GM15510 (cell line): ENCODE measurements around the gene TNNI2.

ENCODE experiments used
- POLR2A ChIP-seq: IDR thresholded peaks from 3 replicates; pipeline ENCODE4 v1.6.1; 2011; ENCODE audit warnings: borderline replicate concordance; ENCODE audit not compliant: insufficient read length; ENCODE audit errors: extremely low read depth

TNNI2 gene

DNA sequence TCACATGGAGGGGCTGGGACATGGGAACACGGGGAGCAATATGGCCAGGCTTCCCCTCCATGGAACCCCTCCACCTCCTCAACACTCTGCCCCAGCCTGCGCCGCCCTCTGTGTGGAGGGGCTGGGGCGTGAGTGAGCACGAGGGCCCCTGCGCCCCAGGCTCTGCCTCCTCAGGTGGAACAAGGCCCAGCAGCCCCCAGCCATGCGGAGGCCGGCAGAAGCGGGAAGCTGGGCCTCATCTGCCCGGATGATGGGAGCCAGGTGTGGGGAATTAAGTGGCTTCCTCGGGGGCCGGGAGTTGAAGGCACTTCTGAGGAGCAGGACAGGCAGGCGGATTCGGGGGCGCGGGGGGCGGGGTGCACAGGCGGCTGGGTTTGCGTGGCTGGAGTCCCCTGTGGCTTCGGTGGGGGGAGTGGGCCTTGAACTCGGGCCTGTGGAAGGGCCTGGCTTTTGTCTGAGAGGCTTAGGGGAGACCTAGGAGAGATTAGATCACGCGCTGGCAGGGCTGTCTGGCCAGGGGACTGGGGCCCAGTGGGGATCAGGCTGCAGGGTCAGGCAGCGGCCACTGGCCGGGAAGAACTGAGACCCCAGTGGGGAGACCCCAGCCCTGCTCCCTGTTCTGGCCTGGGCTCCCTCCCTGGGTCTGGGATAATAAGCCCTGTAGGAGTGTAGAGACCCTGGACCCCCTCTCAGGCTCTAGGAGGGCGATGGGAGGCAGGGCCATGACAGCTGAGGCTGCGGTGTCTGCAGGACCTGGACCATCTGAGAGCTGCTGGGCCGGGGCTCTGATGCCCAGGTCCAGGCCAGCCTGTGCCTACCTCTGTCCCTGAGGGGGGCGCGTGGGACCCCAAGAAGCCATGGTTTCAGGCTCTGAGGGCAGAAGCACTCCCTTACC, 39.6 kb downstream of the TNNI2 start:
- no peak for TF ChIP-seq POLR2A

DNA sequence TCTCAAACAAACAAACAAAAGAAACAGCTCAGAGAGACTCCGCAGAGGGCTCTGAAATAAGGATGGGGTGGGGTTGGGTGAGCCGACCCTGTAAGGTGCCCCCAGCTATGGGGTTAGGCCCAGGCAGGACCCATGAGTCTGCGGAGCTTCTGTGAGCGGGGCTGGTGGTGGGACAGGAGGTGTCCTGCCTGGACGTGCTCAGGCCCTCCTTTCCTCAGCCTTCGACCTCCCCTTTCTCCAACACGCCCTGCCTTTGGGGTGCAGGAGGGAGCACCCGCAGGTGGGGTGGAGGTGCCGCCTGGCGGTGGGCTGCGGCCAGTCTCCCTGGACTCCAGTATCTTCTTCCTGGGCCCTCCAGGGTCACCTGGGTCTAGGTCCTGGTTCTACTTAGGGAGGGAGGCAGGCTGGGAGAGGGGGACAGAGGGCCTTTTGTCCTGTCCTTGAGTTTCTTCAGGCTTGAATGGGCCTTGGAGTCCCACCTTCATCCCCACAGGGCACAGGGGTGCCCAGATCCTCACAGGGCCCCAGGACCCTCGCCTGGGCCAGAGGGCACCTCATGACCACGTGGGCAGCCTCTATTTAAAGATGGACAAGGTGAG, 40.7 kb downstream of the TNNI2 start:
- no peak for TF ChIP-seq POLR2A

DNA sequence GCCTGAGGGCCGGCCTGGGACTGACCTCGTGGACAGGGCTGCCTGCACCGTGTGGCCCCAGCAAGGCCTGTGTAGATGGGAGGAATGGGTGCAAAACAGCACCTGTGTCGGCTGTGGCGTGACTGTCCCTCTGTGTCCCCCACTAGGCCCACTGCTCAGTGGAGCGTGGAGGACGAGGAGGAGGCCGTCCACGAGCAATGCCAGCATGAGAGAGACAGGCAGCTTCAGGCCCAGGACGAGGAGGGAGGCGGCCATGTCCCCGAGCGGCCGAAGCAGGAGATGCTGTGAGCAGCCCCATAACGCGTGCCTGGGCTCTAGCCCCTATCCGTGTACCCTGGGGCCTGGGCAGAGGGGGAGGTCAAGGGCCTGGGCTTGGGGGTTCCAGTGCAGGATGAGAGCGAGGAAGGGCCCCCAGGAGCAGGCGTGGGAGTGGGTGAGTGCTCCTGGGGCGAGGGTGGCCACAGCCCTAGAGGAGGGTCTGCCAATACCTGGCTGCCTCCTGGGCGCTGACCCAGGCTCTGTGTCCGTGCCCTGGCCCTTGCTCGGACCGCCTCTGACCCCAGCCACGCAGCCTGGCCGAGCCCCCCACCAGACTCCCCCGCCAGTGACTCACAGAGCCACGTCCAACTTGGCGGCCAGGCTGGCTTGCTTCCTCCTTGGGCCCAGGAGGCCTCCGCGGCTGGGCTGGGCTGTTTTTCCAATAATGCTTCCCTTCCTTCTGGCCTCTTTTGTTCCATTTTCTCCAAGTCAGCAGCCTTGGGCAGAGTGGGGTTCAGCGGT, 41.4 kb downstream of the TNNI2 start:
- no peak for TF ChIP-seq POLR2A

DNA sequence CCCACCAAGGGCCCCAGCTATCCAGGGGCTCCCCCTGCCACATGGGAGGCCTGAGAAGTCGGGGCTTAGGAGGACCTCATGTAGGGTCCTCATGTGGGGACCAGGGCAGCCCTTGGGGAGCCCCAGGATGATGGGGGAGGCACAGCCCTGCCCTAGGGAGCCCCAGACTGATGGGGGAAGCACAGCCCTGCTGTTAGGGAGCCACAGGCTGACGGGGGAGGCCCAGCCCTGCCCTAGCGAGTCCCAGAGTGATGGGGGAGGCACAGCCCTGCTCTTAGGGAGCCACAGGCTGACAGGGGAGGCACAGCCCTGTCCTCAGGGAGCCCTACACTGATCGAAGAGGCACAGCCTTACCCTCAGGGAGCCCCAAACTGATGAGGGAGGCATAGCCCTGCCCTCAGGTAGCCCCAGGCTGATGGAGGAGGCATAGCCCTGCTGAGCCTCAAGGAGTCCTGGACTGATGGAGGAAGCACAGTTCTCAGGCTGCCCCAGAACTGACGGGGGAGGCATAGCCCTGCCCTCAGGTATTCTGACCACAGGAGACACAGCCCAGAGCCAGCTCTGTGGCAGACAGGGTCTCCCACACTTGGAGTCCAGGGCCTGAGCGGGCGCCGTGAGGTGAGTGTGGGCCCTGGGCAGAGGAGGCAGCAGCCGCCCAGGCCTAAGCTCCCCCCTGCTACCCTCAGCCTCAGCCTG, 42.1 kb downstream of the TNNI2 start:
- TF ChIP-seq POLR2A, result no peak

DNA sequence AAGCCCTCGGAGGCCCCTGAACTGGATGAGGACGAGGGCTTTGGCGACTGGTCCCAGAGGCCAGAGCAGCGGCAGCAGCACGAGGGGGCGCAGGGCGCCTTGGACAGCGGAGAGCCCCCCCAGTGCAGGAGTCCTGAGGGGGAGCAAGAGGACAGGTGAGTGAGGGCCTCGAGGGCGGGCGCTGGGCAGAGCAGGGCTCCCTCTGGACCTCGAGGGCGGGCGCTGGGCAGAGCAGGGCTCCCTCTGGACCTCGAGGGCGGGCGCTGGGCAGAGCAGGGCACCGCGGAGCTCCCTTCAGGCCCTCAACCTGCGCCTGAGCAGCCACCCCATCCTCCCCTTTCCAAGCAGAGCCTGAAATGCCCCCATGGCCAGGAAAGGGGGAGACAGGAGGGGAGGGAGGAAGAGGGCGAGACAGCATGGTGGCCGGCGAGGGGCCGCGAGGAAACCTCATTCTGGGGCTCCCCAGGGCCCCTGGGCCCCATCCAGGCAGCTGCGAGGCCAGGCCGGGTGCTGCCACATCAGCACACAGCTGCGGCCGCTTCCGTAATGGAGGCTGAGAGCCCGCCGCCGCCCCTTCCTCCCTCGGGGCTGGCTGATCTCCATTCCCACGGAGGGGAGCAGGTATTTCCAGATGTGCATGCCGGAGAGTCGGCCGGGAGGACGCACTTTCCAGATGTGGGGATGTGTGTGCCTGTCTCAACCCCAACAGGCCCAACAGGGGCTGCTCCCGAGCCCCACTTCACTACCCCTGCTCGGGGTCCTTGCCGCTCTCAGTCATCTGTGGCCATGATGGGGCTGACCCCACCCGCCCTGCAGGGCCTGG, 42.9 kb downstream of the TNNI2 start:
- no peak for TF ChIP-seq POLR2A

DNA sequence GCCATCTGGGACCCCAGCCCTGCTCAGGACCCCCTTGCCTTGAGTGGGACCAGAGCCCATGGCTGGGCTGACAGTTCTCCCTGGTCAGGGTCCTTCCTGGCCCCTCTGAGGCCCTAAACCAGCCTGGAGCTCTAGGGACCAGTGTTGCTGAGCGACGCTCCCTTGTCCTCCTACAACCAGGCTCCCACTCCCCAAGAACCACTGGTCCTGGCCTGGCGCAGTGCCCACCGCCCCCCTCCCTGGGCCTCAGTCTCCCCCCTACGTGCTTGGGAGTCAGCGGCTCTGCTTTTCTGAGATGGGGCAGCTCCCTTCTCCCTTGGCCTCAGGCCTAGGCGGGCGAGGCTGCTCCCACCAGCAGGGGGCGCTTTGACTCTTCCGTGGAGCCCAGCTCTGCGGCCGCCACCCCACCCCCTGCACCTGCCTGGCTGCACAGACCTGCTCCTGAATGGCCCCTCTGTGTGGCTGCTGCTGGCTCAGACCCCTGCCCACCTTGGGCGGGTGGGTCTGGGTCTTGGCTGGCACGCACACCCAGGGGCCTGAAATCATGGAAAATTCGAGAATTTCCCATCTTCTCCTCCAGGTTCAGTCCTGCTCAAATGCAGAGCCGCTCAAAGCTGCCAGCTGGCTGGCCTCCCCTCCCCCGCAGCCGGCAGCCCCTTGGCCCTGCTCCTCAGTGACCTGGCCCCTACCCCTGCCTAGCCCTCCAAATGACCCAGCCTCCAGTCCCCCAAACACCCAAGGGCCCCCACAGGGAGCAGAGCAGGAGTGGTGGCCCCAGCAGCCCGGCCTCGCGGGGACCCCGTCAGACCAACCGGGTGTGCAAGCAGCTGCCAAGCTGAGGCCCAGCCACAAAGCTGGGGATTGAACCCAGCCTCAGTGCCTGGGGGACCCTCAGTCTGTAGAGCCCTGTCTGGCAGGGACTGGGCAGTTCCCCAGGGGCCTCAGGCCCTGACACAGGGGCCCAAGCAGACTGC, 43.8 kb downstream of the TNNI2 start:
- TF ChIP-seq POLR2A, result peak; percentile 8

DNA sequence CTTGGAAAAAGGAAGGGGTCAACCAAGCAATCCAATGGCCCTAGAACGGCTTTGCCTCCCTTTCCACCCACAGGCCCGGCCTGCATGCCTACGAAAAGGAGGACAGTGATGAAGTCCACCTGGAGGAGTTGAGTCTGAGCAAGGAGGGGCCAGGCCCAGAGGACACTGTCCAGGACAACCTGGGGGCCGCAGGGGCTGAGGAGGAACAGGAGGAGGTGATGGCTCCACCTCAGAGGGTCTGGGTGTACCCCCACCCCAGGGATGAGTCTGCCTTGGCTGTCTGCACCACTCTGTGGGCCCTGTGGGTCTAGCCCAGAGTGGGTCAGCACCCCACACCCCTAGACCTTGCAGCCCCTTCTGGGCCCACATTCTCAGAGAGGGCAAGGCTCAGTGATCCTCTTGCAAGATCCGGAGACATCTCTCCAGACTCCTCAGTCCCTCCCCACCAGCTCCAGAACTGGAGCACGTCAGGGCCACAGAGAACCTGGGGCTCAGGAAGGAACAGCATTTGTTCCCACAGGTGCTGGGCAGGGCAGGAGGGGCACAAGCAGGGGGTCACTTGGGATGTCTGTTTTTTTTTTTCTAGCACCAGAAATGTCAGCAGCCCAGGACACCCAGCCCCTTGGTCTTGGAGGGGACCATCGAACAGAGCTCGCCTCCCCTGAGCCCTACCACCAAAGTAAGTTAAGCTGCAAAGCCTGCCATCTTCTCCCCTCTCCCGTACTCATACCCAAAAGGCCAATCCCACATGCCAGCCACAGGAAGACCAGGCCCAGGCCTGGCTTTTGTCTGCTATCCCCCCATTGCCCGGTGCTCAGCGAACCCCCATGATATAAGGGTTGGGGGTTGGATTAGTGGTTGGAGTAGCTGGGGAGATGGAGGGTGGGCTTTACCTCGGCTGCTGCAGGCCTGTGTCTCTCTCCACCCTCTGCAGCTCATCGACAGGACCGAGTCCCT, 44.8 kb downstream of the TNNI2 start:
- TF ChIP-seq POLR2A, result no peak

DNA sequence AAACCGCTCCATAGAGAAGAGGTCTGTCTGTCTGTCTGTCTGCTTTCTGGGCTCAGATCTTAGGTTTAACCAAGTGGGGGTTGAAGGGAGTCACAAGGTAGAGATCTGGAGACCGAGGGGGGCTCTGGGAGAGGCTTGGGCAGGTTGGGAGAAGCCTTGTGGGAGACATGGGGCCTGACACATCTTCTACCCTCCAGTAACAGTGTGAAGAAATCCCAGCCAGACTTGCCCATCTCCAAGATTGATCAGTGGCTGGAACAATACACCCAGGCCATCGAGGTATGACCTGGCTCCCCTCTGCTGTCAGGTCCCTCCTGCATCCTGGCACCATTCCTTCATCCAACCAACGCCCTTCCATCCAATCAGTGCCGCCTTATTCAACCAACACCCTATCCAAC, 45.5 kb downstream of the TNNI2 start:
- TF ChIP-seq POLR2A, result no peak

DNA sequence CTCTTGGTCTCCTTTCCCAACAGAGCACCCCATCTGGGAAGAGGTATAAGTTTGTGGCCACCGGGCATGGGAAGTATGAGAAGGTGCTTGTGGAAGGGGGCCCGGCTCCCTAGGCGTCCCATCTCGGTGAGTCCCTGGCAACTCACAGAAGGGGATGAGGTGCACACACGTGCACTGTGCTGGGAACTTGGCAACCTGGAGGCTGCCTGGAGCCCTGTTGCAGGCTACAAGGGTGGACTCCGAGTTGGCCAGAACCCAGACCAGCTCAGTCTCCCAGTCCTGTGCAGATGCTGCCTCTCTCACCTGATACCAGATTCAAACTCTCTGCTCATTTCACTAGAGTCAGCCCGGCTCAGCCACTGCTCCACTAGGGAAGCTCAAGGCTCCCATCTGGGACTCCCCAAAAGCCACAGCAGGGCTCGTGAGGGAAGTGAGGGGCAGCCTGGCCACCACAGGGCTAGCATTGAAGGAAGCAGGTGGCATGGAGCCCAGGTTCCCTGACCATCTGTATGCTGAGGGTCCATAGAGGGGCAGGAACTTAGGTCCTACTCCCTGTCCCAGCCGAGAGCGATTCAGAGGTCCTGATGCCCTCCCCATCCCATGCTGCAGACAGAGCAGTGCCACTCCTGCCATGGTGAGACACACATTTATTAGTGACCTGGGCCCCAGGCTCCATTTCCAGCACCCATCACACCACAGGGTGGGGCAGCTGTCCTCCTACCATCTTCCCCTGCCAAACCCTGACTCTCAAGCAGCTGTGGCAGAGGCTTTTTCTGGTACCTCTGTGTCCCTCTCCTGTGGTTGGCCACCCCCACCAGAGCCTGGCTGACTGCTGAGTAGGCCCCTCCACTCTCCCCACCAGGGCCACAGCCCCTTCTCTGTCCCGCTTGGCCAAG, 48.9 kb downstream of the TNNI2 start:
- TF ChIP-seq POLR2A, result no peak

DNA sequence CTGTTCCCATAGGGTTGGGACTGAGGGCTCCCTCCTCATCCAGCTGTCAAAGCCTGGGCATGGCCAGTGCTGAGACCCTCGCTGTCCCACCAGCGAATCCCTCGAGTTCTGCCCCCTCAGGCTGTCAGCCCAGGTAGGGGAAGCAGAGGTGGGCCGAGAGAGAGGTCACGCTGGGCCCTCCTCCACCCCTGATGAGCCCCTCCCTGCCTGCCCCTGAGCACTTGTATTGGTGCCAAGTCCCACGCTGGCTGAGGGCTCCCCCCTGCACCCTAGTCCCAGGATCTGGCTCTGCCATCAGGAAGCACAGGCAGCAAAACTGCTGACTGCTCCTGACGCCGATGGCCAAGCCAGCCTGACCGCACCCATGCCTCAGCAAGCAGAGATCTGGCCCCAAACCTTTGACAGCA, 49.6 kb downstream of the TNNI2 start:
- TF ChIP-seq POLR2A, result no peak

DNA sequence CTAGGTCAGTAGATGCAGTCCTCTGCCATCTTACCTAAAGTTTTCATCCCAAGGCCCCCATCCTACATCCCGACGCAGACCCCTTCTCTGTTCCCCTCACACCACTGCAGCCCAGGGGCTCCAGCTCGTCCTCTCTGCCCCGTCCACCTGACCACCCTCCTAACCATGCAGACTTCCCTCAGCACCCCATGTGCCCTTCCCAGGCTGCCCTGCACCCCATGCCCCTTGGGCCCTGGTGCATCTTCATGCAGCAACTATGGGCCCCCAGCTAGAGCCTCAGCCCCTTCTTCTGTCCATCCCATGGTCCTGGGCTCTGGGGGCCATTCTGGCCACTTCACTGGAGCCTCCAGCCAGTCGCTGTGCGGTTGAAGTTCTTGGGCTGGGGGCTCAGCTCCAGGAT, 50.0 kb downstream of the TNNI2 start:
- no peak for TF ChIP-seq POLR2A
